SJSA1 (cell line): ENCODE measurements around the gene CAMK2A. TPM values are rescaled to one million over a fixed set of nuclear protein-coding genes. Genes with fewer than 3 reads are reported as not detected.

ENCODE experiments used
- DNase-seq, 2 experiments: peaks; one replicate each; pipeline ENCODE4 v3.0.0-alpha.2; 2015 to 2020; ENCODE audit warnings: low spot score in 2 of 2, low read depth in 1 of 2
- H3K27ac ChIP-seq: fragments of 250-450 bp; sonication (Bioruptor Pico); 2 replicates; pipeline ENCODE4 v1.5.1; 2020; ENCODE audit warnings: mild to moderate bottlenecking, moderate library complexity
- H3K27me3 ChIP-seq: fragments of 250-450 bp; sonication (Bioruptor Pico); replicated peaks from 2 replicates; pipeline ENCODE4 v1.5.1; 2020; ENCODE audit warnings: mild to moderate bottlenecking, moderate library complexity
- H3K36me3 ChIP-seq: fragments of 250-450 bp; sonication (Bioruptor Pico); 2 replicates; pipeline ENCODE4 v1.5.1; 2020; ENCODE audit warnings: mild to moderate bottlenecking
- H3K4me1 ChIP-seq: fragments of 250-450 bp; sonication (Bioruptor Pico); replicated peaks from 2 replicates; pipeline ENCODE4 v1.6.1; 2021; ENCODE audit warnings: mild to moderate bottlenecking
- H3K4me3 ChIP-seq: fragments of 250-450 bp; sonication (Bioruptor Pico); 2 replicates; pipeline ENCODE4 v1.5.1; 2020; ENCODE audit warnings: mild to moderate bottlenecking
- H3K9me3 ChIP-seq: fragments of 250-450 bp; sonication (Bioruptor Pico); replicated peaks from 2 replicates; pipeline ENCODE4 v1.5.1; 2020; ENCODE audit warnings: mild to moderate bottlenecking
- total RNA-seq: library from RNA; depleted of rRNA; stranded (reverse); fragments of >200 nt; shearing (Covaris generic); gene quantifications from 2 replicates; pipeline ENCODE4 v1.2.3, GENCODE V29; 2014

CAMK2A gene
- total RNA-seq, 1 experiment from 2014 or later, result not detected

DNA sequence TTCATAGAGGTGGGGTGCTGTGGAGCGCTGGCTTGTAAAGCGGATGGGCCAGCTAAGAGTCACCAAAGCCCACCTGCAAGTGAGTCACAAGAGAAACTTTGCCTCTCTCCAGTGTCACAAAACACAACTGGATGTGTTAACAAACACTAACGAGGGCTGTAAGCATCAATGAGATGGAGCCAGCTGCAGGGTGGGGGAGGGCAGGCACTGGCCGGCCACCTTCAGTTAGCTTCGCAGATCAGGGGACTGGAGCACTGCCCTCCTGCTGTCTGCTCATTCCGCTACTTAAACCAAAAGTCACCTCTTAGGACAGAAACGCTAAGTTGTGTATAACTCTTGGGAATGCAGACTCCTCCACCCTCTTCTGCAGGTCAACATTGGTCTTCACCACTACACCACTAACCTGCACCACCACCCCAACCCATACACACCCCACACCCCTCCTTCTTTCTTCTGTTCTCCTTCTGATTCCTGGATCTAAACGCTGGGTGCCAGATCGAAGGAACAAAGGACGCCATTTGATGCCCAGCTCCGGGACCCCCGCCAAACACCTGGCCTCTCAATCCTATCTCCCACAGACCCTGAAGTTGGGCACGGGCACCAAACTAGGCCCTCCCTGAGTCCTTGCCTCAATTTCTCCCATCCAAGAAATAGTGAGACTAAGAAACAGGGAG lies 11.1 kb upstream of the CAMK2A start:
- H3K4me3 ChIP-seq, result no peak overlapping the region
- H3K36me3 ChIP-seq, result no peaks in the 10 kb centered on the region
- H3K27ac ChIP-seq, result no peak overlapping the region
- DNase-seq, result no peak
- peaks cover 28% of the 10 kb centered on the region for H3K4me1 ChIP-seq
- no peaks in the 10 kb centered on the region for H3K9me3 ChIP-seq
- H3K27me3 ChIP-seq, result no peaks in the 10 kb centered on the region

DNA sequence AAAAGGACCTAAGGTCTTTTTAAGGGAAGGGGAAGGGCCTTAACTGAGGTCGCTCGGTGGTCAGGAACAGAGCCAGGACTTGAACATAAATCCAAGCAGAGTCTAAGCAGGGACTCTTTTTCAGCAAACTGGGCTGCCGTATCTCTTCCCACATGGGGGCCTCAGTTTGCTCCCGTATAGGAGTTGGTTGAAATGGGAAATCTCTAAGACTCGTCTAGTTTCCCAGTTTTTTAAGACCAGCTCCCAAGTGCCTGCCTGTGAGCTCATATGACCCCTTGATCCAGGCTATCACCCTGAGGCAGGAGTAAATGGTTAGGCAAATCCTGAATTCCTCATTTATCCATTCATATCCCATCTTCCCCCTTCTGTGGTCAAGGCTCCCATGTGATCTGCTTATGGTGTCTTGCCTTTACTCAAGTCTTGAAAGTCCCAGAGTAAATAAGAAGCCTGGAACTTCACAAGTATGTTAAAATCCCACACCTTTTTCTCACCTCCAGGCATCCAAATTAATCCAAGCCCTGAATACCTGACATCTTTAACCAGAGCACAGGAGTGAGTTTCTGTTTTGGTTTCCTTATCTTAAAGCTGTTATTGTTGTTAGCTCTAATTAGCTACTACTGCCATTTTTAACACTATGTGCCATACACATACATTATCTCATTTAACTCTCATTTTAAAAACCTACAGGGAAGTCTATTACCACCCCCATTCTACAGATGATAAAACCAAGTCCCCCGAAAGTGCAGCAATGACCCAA lies 10.2 kb upstream of the CAMK2A start:
- H3K4me3 ChIP-seq, result no peak overlapping the region

DNA sequence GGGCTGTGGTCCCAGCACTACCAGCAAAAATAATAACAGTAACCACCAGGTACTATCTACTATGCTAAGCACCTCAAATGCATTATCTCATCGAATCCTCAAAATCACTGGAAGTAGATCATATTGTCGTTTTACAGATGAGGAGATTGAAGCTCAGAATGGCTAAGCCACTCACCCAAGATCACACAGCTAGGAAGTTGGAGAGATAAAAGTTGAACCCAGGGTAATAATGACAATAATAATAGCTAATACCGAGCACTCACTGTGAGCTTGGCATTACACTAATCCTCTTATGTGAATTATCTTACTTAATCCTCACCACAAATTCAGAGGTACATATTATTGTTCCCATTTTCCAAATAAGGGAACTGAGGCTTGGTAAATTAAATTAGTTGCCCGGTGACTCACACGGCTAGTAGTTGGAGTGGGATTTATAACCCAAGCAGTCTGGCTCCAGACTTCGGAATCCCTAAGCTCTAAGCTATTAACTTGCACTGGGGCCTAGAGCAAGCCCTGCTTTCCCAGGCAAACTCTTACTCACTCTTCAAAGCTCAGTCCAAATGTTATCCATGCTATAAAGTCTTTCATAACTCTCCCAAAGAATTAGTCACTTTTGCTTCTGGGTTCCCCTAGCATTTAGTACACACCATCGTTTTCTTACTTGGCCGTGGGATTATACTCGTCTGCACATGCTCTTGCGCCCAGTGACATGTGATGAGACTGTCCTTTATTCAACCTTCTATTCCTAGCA lies 9.3 kb upstream of the CAMK2A start:
- H3K4me1 ChIP-seq, result peaks cover 35% of the 10 kb centered on the region
- peak; percentile 78 to 82 for DNase-seq
- no peaks in the 10 kb centered on the region for H3K27me3 ChIP-seq
- no peaks in the 10 kb centered on the region for H3K9me3 ChIP-seq
- H3K27ac ChIP-seq, result peak overlapping the region; percentile 34
- H3K36me3 ChIP-seq, result no peaks in the 10 kb centered on the region
- H3K4me3 ChIP-seq, result no peak overlapping the region

More for the DNA sequence above, 10.2 kb upstream of the CAMK2A start:
- no peaks in the 10 kb centered on the region for H3K27me3 ChIP-seq
- H3K27ac ChIP-seq, result peak overlapping the region; percentile 34
- DNase-seq, result no peak
- no peaks in the 10 kb centered on the region for H3K36me3 ChIP-seq
- peaks cover 35% of the 10 kb centered on the region for H3K4me1 ChIP-seq
- H3K9me3 ChIP-seq, result no peaks in the 10 kb centered on the region

DNA sequence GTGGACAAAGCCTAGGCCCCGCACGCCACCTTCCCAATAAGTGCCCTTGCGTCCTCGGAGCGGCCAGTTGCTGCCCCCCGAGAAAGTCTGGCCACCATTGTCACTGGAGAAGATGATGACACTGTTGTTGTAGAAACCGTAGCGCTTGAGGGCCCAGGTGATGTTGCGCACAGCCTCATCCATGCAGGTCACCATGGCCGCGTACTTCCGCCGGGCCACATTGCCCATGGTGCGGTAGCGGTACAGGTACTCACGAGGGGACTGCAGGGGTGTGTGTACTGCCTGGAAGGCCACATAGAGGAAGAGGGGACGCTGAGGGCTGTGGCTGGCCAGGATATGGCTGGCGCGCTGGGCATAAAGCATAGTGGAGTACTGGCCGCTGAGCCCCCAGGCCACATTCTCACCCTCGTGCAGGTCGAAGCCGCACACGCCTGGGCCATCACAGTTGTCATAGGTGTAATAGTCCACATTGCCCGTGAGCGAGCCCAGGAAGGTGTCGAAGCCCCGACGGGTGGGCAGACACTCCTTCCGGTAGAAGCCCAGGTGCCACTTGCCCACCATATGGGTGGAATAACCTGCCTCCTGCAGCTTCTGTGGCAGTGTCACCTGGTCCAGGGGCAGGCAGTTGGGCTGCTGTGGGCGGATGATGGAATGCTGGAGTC lies 8.5 kb upstream of the CAMK2A start:
- no peak overlapping the region for H3K27ac ChIP-seq
- H3K4me1 ChIP-seq, result peaks cover 35% of the 10 kb centered on the region

GRCh38 chr5:150297236-150297890 lies 7.8 kb upstream of the CAMK2A start:
- H3K27me3 ChIP-seq, result no peaks in the 10 kb centered on the region
- H3K27ac ChIP-seq, result no peak overlapping the region
- no peak overlapping the region for H3K4me3 ChIP-seq
- H3K4me1 ChIP-seq, result peaks cover 30% of the 10 kb centered on the region
- H3K36me3 ChIP-seq, result no peaks in the 10 kb centered on the region
- no peak for DNase-seq
- no peaks in the 10 kb centered on the region for H3K9me3 ChIP-seq

More for the DNA sequence above, 8.5 kb upstream of the CAMK2A start:
- H3K27me3 ChIP-seq, result no peaks in the 10 kb centered on the region
- no peak for DNase-seq
- no peaks in the 10 kb centered on the region for H3K36me3 ChIP-seq
- no peaks in the 10 kb centered on the region for H3K9me3 ChIP-seq
- no peak overlapping the region for H3K4me3 ChIP-seq

DNA sequence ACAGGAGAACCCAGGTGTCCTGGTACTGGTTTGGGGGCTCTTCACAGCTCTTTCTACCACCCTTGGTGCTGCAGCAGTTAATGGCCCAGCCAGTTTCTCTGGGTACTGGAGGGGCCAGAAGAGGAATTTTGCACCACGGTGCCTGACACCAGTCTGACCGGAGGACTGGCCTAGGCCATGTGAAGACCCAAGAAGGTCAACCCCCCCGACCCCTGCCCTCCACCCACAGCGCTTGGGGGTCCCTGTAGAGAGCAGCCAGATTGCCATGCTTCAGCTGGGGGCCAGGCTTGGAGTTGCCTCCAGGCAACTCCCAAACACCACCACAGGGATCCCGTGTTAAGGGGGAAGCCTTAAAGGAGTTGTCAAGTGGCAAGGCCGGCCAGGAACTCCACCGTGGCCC lies 6.9 kb upstream of the CAMK2A start:
- H3K4me1 ChIP-seq, result peaks cover 30% of the 10 kb centered on the region
- DNase-seq, result no peak
- no peaks in the 10 kb centered on the region for H3K27me3 ChIP-seq

GRCh38 chr5:150295741-150296486 lies 6.3 kb upstream of the CAMK2A start:
- Histone ChIP-seq H3K4me3 (no peak overlapping the region), H3K9me3 (no peaks in the 10 kb centered on the region), H3K36me3 (no peaks in the 10 kb centered on the region), H3K4me1 (peaks cover 30% of the 10 kb centered on the region), H3K27ac (no peak overlapping the region), H3K27me3 (no peaks in the 10 kb centered on the region)
- no peak for DNase-seq

More for the DNA sequence above, 6.9 kb upstream of the CAMK2A start:
- no peak overlapping the region for H3K4me3 ChIP-seq
- no peaks in the 10 kb centered on the region for H3K9me3 ChIP-seq
- H3K36me3 ChIP-seq, result no peaks in the 10 kb centered on the region
- H3K27ac ChIP-seq, result no peak overlapping the region

GRCh38 chr5:150295172-150295634 lies 5.6 kb upstream of the CAMK2A start:
- Histone ChIP-seq H3K27me3 (no peaks in the 10 kb centered on the region), H3K27ac (no peak overlapping the region), H3K9me3 (no peaks in the 10 kb centered on the region), H3K36me3 (no peaks in the 10 kb centered on the region), H3K4me3 (no peak overlapping the region), H3K4me1 (peaks cover 28% of the 10 kb centered on the region)
- DNase-seq, result peak in 1 of 2 experiments; percentile 42

GRCh38 chr5:150294551-150295071 lies 5.0 kb upstream of the CAMK2A start:
- no peak for DNase-seq
- peaks cover 22% of the 10 kb centered on the region for H3K4me1 ChIP-seq
- no peak overlapping the region for H3K27ac ChIP-seq
- no peaks in the 10 kb centered on the region for H3K9me3 ChIP-seq
- no peaks in the 10 kb centered on the region for H3K27me3 ChIP-seq
- no peaks in the 10 kb centered on the region for H3K36me3 ChIP-seq
- H3K4me3 ChIP-seq, result no peak overlapping the region

- Histone ChIP-seq H3K9me3 (no peaks in the 10 kb centered on the region), H3K4me3 (no peak overlapping the region), H3K27me3 (no peaks in the 10 kb centered on the region), H3K27ac (no peak overlapping the region), H3K36me3 (no peaks in the 10 kb centered on the region), H3K4me1 (peaks cover 9% of the 10 kb centered on the region)
- no peak for DNase-seq
These were observed 3.7 kb upstream of the CAMK2A start for GRCh38 chr5:150293091-150293941.

GRCh38 chr5:150291388-150292385 lies 2.1 kb upstream of the CAMK2A start:
- Histone ChIP-seq H3K9me3 (no peaks in the 10 kb centered on the region), H3K4me1 (peaks cover 7% of the 10 kb centered on the region), H3K36me3 (no peaks in the 10 kb centered on the region), H3K27me3 (no peaks in the 10 kb centered on the region), H3K4me3 (no peak overlapping the region), H3K27ac (no peak overlapping the region)
- no peak for DNase-seq
